Kidney capillary endothelial cell (primary cell): ENCODE measurements around the gene PABPN1.
A peak's percentile ranks its signal among the peaks of the same experiment; 100 is the strongest.
"Not testable (repeated sequence)": the region's sequence is repeated elsewhere in the genome, so short reads cannot be mapped to it uniquely, and the experiment has no call there.

Source experiments
- DNase-seq: peaks from one replicate; pipeline ENCODE4 v3.0.0-alpha.2; 2018; ENCODE audit warnings: low spot score

The PABPN1 gene

GRCh38 chr14:23301288-23301968 is 19.8 kb upstream of the PABPN1 start:
- peak; percentile 98 for DNase-seq

DNA sequence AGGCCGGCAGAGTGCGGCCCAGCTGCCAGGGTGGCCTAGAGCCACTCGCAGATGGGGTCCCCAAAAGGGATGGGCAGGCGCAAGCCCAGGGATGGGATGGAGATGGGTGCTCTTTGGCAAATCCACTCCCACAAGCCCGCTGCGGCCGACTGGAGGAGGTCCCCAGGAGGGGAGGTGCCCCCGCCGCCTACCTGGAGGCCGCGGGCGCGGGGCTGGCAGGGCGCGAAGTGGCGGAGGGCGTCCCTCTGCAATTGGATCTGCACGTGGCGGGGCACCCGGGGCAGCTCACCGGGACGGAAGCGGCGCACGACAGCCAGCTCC is 19.3 kb upstream of the PABPN1 start:
- DNase-seq = no peak

- DNase-seq = peak; percentile 25
These were observed 18.7 kb upstream of the PABPN1 start, which contains the start of gene PPP1R3E for GRCh38 chr14:23302290-23303225. PPP1R3E (minus strand) TSS chr14:23302859; CDS start chr14:23302576, 283 bp downstream.

- peak; percentile 66 for DNase-seq
These were observed 14.7 kb upstream of the PABPN1 start, which contains the start of gene BCL2L2 for GRCh38 chr14:23306412-23307145. BCL2L2 (plus strand) TSS chr14:23306833; CDS start chr14:23307768, 935 bp downstream.

DNA sequence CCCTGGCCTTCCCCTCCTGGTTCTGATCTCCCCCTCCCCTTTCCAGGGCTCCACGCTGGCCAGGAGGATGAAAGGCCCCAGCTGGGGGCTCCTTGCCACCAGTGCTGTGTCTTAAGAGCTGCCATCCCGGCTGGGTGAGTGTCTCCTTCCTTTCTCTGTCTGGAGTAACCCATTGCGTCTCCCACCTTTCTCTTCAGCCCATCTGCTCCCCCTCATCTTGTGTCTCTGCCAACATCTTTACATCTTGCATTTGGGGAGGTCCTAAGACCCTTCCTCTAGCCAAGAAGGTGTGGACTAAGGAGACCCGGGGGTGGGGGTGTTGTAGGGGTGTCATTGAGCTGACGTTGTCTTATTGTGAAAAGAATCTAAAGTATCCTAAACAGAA is 14.1 kb upstream of the PABPN1 start:
- no peak for DNase-seq

GRCh38 chr14:23307687-23308644 is 13.3 kb upstream of the PABPN1 start:
- no peak for DNase-seq

- DNase-seq = no peak
These were observed 12.4 kb upstream of the PABPN1 start for GRCh38 chr14:23308721-23309445.

DNA sequence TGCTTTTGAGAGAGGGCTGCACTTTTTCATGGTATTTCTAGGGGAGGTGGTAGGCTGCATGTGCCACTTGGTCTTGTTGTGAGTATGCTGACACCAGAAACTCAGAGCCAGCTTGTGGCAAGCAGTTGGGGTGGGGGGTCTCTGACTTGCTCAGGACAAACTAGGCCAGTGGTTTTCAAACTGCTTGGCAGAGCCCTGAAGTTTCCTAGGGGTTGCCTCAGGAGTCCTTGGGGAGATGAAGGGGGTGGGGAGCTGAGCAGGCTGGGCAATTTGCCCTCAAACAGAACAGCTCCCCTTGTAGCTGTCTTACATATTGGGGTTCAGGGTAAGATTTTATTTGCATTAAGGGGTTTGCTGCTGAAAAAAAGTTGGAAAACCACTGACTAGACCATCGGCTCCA is 10.7 kb upstream of the PABPN1 start:
- no peak for DNase-seq

GRCh38 chr14:23316300-23316699 is 5.0 kb upstream of the PABPN1 start:
- no peak for DNase-seq

- no peak for DNase-seq
These were observed 1.3 kb upstream of the PABPN1 start for GRCh38 chr14:23319746-23320583.

- DNase-seq = peak; percentile 51
These were observed 603 bp downstream of the PABPN1 start for GRCh38 chr14:23321572-23322547.

DNA sequence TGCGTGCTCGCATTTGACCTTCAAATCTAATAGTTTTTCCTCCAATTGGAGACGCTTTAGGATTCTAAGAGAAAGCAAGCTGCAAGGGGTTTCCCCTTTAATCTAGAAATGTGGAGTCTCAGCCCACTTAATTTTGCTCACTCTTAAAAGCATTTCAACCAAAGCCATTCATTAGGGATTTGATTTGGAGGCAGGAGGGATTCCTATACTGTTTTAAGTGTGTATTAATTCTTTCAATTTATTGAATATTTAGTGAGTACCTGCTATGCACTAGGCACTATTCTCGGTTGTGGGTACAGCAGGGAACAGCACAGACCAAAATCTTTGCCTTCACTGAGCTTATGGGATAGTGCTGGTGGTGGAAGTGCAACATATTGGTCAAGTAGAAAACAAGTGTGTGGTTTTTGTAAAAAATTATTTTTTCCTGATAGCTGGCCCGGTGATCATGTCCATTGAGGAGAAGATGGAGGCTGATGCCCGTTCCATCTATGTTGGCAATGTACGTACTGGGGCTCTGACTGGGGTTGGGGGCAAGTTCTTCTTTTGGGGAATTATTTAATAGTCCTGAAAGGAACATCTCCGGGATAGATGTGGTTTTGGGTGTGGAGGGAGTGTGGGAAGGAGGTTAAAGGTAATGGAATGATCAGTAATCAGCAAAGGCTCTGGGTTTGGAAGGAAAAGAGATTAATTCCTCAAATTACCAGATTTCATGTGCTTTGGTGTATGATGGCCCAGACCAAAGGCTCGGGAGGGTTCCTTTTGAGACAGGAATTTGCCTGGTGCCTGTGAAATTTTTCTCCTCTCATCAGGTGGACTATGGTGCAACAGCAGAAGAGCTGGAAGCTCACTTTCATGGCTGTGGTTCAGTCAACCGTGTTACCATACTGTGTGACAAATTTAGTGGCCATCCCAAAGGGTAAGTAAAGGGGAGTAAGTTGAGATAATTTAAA is 1.6 kb downstream of the PABPN1 start:
- no peak for DNase-seq

DNA sequence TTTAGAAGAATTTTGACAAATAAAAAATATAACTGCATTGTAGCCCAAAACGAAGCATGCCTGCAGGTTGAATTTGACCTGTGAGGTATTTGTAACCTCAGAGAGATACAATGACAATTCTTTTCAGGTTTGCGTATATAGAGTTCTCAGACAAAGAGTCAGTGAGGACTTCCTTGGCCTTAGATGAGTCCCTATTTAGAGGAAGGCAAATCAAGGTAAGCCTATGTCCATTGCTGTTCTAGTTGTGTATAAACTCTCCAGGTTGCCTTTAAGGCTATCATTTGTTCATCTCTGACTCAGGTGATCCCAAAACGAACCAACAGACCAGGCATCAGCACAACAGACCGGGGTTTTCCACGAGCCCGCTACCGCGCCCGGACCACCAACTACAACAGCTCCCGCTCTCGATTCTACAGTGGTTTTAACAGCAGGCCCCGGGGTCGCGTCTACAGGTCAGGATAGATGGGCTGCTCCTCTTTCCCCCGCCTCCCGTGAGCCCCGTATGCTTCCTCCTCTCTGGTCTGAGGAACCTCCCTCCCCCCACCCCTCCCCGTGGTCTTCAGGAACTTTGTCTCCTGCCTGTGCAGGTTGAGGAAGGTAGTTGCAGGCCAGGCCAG is 2.7 kb downstream of the PABPN1 start:
- no peak for DNase-seq

DNA sequence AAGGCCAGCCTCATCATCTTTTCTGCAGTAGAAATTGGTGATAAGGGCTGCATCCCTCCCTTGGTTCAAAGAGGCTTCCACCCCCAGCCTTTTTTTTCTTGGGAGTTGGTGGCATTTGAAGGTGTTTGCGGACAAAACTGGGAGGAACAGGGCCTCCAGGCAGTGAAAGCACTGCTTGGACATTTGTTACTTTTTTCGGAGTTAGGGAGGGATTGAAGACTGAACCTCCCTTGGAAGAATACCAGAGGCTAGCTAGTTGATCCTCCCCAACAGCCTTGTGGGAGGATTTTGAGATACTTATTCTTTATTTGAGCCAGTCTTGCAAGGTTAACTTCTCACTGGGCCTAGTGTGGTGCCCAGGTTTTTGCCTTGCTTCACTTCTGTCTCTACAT is 3.2 kb downstream of the PABPN1 start:
- DNase-seq = no peak

DNA sequence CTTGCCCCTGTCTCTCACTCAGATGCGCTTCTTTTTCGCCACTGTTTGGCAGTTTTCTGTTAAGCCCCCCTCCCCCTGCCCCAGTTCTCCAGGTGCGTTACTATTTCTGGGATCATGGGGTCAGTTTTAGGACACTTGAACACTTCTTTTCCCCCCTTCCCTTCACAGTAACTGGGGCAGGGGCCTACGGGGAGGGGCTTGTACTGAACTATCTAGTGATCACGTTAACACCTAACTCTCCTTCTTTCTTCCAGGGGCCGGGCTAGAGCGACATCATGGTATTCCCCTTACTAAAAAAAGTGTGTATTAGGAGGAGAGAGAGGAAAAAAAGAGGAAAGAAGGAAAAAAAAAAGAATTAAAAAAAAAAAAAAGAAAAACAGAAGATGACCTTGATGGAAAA is 3.7 kb downstream of the PABPN1 start:
- DNase-seq = no peak

DNA sequence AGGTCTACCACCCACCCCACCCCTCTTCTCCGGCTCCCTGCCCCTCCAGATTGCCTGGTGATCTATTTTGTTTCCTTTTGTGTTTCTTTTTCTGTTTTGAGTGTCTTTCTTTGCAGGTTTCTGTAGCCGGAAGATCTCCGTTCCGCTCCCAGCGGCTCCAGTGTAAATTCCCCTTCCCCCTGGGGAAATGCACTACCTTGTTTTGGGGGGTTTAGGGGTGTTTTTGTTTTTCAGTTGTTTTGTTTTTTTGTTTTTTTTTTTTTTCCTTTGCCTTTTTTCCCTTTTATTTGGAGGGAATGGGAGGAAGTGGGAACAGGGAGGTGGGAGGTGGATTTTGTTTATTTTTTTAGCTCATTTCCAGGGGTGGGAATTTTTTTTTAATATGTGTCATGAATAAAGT is 4.5 kb downstream of the PABPN1 start:
- DNase-seq = not testable (repeated sequence)
